MM.1S (cell line): ENCODE data around the gene ANKS3.

Source experiments
- DNase-seq: peaks from one replicate; pipeline ENCODE4 v3.0.0-alpha.2; 2015
- H2AFZ ChIP-seq: fragments of 300-600 bp; sonication (generic); 2 replicates; pipeline ENCODE4 v1.6.0; 2016; ENCODE audit warnings: antibody characterized with exemption, low read length
- H3F3A ChIP-seq: fragments of 300-600 bp; sonication (generic); 2 replicates; pipeline ENCODE4 v1.6.1; 2016; ENCODE audit warnings: mild to moderate bottlenecking, antibody characterized with exemption, low read length, moderate library complexity, mixed read lengths; ENCODE audit not compliant: insufficient read depth
- H3K27ac ChIP-seq: fragments of 300-600 bp; sonication (generic); 2 replicates; pipeline ENCODE4 v1.5.1; 2016; ENCODE audit warnings: mild to moderate bottlenecking, low read length
- H3K27me3 ChIP-seq: fragments of 300-600 bp; sonication (generic); replicated peaks from 2 replicates; pipeline ENCODE4 v1.6.0; 2016; ENCODE audit warnings: low read length; ENCODE audit not compliant: insufficient read depth
- H3K36me3 ChIP-seq: fragments of 300-600 bp; sonication (generic); replicated peaks from 2 replicates; pipeline ENCODE4 v1.6.1; 2016; ENCODE audit warnings: mild to moderate bottlenecking, low read length, mixed read lengths; ENCODE audit not compliant: insufficient read depth
- H3K4me1 ChIP-seq: fragments of 300-600 bp; sonication (generic); 2 replicates; pipeline ENCODE4 v1.6.1; 2016; ENCODE audit warnings: low read length, mixed read lengths
- H3K4me2 ChIP-seq: fragments of 300-600 bp; sonication (generic); 2 replicates; pipeline ENCODE4 v1.6.0; 2016; ENCODE audit warnings: low read depth, low read length
- H3K4me3 ChIP-seq: fragments of 300-600 bp; sonication (generic); 2 replicates; pipeline ENCODE4 v1.5.1; 2016; ENCODE audit warnings: low read length, mixed read lengths
- H3K79me2 ChIP-seq: fragments of 300-600 bp; sonication (generic); 2 replicates; pipeline ENCODE4 v1.6.1; 2016; ENCODE audit warnings: mixed run types, low read length, mixed read lengths
- H3K9ac ChIP-seq: fragments of 300-600 bp; sonication (generic); 2 replicates; pipeline ENCODE4 v1.6.1; 2016; ENCODE audit warnings: low read length, mixed read lengths
- H3K9me2 ChIP-seq: fragments of 300-600 bp; sonication (generic); replicated peaks from 2 replicates; pipeline ENCODE4 v1.6.1; 2016; ENCODE audit warnings: mild to moderate bottlenecking, low read length, mixed read lengths; ENCODE audit not compliant: insufficient read depth
- H3K9me3 ChIP-seq: fragments of 300-600 bp; sonication (generic); replicated peaks from 2 replicates; pipeline ENCODE4 v1.6.1; 2016; ENCODE audit warnings: mild to moderate bottlenecking, low read length, mixed read lengths; ENCODE audit not compliant: insufficient read depth
- H4K20me1 ChIP-seq: fragments of 300-600 bp; sonication (generic); 2 replicates; pipeline ENCODE4 v1.6.1; 2016; ENCODE audit warnings: mild to moderate bottlenecking, low read length, moderate library complexity, mixed read lengths; ENCODE audit not compliant: insufficient read depth
- EZH2 ChIP-seq: fragments of 300-600 bp; sonication (generic); optimal IDR thresholded peaks from 2 replicates; pipeline ENCODE3; 2017; ENCODE audit warnings: low read depth, mild to moderate bottlenecking, antibody characterized with exemption, low read length, mixed read lengths
- EZH2phosphoT487 ChIP-seq: fragments of 300-600 bp; sonication (generic); IDR thresholded peaks from 2 replicates; pipeline ENCODE4 v1.6.1; 2018; ENCODE audit warnings: antibody characterized with exemption, low read length
- TF ChIP-seq, protein P1 (sequence below): fragments of 300-600 bp; sonication (generic); IDR thresholded peaks from 2 replicates; pipeline ENCODE4 v1.5.1; 2016; ENCODE audit warnings: antibody characterized with exemption, low read length, mixed read lengths

Gene ANKS3

DNA sequence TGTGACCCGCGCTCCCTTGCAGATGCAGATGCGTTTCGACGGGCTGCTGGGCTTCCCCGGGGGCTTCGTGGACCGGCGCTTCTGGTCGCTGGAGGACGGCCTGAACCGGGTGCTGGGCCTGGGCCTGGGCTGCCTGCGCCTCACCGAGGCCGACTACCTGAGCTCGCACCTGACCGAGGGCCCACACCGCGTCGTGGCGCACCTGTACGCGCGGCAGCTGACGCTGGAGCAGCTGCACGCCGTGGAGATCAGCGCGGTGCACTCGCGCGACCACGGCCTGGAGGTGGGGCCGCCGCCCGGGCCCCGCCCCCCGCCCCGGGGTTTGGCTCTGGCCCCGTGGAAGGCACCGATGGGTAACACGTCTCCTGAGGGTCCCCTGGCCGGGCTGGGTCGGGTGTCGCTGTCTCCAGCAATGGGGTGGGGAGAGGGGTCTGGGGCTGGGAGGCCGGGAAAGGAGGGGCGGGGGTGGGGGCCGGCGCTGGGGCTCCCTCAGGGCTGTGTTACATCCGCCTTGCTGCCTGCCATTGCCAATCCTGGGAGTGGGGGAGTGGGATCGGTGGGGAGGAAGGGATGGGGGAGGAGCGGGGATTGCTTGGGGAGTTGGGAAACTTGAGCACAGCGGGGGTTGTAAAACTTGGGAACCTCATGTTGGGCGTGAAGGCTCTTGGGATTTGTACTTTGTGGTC lies 40.0 kb downstream of the ANKS3 start:
- no peaks in the 10 kb centered on the region for H4K20me1 ChIP-seq
- DNase-seq = peak; percentile 47
- TF ChIP-seq EZH2phosphoT487 (no peak), EZH2 (no peak)
- TF ChIP-seq, protein P1, sequence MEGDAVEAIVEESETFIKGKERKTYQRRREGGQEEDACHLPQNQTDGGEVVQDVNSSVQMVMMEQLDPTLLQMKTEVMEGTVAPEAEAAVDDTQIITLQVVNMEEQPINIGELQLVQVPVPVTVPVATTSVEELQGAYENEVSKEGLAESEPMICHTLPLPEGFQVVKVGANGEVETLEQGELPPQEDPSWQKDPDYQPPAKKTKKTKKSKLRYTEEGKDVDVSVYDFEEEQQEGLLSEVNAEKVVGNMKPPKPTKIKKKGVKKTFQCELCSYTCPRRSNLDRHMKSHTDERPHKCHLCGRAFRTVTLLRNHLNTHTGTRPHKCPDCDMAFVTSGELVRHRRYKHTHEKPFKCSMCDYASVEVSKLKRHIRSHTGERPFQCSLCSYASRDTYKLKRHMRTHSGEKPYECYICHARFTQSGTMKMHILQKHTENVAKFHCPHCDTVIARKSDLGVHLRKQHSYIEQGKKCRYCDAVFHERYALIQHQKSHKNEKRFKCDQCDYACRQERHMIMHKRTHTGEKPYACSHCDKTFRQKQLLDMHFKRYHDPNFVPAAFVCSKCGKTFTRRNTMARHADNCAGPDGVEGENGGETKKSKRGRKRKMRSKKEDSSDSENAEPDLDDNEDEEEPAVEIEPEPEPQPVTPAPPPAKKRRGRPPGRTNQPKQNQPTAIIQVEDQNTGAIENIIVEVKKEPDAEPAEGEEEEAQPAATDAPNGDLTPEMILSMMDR = no peak
- no peaks in the 10 kb centered on the region for H3F3A ChIP-seq
- peak overlapping the region; percentile 95 for H3K4me3 ChIP-seq
- no peaks in the 10 kb centered on the region for H3K36me3 ChIP-seq
- H3K27ac ChIP-seq = no peak overlapping the region
- H3K9ac ChIP-seq = peak overlapping the region; percentile 81
- H3K27me3 ChIP-seq = no peaks in the 10 kb centered on the region
- H3K9me2 ChIP-seq = no peaks in the 10 kb centered on the region
- no peaks in the 10 kb centered on the region for H3K9me3 ChIP-seq
- peak overlapping the region; percentile 70 for H3K4me2 ChIP-seq
- H3K79me2 ChIP-seq = peaks cover 25% of the 10 kb centered on the region
- H2AFZ ChIP-seq = peak overlapping the region; percentile 53; the same call in 1 of the 2 replicates
- H3K4me1 ChIP-seq = peaks cover 7% of the 10 kb centered on the region; the same call in 1 of the 2 replicates

DNA sequence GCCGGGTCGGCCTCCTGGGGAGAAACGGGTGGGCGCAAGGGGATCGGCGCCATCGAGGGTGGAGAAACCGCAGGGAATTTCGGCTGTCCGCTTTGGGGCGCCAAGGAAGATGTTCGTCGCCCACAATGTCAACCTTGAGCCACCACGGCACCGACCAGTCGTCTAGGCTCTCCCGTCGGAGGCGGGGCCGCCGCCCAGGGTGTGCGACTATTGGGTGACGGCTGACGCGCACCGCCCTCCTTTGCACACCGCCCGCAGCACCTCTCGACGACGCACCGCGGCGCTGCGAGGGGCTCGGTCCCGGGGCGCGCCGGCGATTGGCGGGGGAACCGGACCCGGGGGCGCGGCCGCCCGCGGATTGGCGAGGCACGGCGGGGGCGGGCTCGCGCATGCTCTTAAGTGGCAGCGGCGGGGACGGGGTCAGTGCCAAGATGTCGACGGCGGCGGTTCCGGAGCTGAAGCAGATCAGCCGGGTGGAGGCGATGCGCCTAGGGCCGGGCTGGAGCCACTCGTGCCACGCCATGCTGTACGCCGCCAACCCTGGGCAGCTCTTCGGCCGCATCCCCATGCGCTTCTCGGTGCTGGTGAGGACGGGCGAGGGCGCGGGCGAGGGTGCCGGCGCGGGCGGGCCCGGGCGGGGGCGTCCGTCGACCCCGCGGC lies 40.6 kb downstream of the ANKS3 start, which contains the start of gene NUDT16L1:
Gene NUDT16L1, plus strand, starts transcription at position 267 of the 660 bp plus-strand sequence. Its CDS starts 165 bp downstream, at position 432.
- Histone ChIP-seq H3K36me3 (no peaks in the 10 kb centered on the region), H3K79me2 (peaks cover 25% of the 10 kb centered on the region), H3K9ac (peak within 1 kb of the TSS; percentile 81), H3K4me2 (peak within 1 kb of the TSS; percentile 89), H3K9me2 (no peaks in the 10 kb centered on the region), H3K27me3 (no peaks in the 10 kb centered on the region), H3K4me3 (peak within 1 kb of the TSS; percentile 95), H3F3A (no peaks in the 10 kb centered on the region), H2AFZ (peak within 1 kb of the TSS; percentile 71), H4K20me1 (no peaks in the 10 kb centered on the region), H3K4me1 (peaks cover 7% of the 10 kb centered on the region; the same call in 1 of the 2 replicates), H3K27ac (no peak within 1 kb of the TSS; the same call in 1 of the 2 replicates), H3K9me3 (no peaks in the 10 kb centered on the region)
- peak; percentile 97 for DNase-seq
- no peak for TF ChIP-seq EZH2
- TF ChIP-seq EZH2phosphoT487 = no peak
- TF ChIP-seq, protein P1 = peak; percentile 12; the same call in 1 of the 2 replicates

DNA sequence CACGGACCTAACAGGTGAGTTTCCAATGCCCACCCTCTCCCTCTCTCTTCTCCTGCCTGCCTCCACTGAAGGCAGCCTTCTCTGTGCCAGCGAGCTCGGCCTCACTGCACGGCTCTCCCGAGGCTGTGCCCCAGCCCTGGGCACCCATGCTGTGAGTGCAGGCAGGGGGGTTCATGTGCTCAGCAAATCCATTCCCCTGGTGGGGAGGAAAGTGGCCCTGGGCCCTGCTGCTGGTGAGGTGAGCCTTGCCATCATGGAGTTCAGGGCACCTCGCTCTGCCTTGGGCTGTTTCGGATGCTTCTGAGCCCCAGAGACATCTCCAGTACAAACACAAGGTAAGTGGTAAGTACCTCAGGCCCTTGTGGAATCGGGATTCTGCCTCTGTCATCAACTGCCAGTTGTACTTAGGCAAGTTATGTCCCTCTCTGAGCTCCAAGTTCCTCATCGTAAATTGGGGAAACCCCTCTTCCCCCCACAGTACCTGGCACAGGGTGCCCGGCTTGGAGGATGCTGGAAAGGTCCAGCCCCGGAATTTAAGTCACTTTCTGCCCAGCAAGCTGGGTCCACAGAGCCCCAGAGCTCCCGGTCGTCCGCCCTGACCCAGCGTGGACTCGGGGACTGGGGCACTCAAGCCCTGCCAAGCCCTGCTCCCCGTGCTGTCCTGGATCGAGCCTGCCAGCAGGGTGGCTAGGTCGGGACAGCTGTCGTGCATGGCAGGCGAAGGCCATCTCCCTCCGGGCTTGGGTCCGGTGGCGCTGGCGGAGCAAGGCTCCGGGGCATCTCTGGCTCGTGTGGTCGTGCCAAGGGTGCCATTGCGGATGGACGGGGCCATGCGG lies 41.4 kb downstream of the ANKS3 start:
- Histone ChIP-seq H3K9ac (peak overlapping the region; percentile 57; the same call in 1 of the 2 replicates), H4K20me1 (no peaks in the 10 kb centered on the region), H3K4me1 (peaks cover 7% of the 10 kb centered on the region; the same call in 1 of the 2 replicates), H3K4me2 (peak overlapping the region; percentile 89), H3K27me3 (no peaks in the 10 kb centered on the region), H3K4me3 (peak overlapping the region; percentile 70), H3K79me2 (peaks cover 25% of the 10 kb centered on the region), H3K27ac (no peak overlapping the region; the same call in 1 of the 2 replicates), H3K9me3 (no peaks in the 10 kb centered on the region), H2AFZ (peak overlapping the region; percentile 71), H3F3A (no peaks in the 10 kb centered on the region), H3K9me2 (no peaks in the 10 kb centered on the region), H3K36me3 (no peaks in the 10 kb centered on the region)
- TF ChIP-seq EZH2phosphoT487 (no peak), EZH2 (no peak)
- TF ChIP-seq, protein P1 = no peak
- peak; percentile 21 for DNase-seq
